Neural cell (in vitro differentiated cells): ENCODE data around the gene CCNQ. TPM values are rescaled to one million over a fixed set of nuclear protein-coding genes. Genes with fewer than 3 reads are reported as not detected.

Source experiments
- H2AFZ ChIP-seq: fragments of 200-600, 300-800 bp; sonication (generic), shearing (Covaris generic); 2 replicates; pipeline ENCODE4 v1.6.0; 2014; ENCODE audit warnings: low read depth, mild to moderate bottlenecking, antibody characterized with exemption, low read length, moderate library complexity
- H3F3A ChIP-seq: fragments of 200-600 bp; shearing (Covaris generic); 2 replicates; pipeline ENCODE4 v1.6.1; 2016; ENCODE audit warnings: mild to moderate bottlenecking, moderate library complexity, mixed read lengths, antibody characterized with exemption, low read length; ENCODE audit not compliant: insufficient read depth, poor library complexity, severe bottlenecking
- H3K27ac ChIP-seq: fragments of 200-600, 300-800 bp; sonication (generic), shearing (Covaris generic); 2 replicates; pipeline ENCODE4 v1.5.1; 2014; ENCODE audit warnings: mild to moderate bottlenecking, low read length, moderate library complexity
- H3K27me3 ChIP-seq: fragments of 300-800, 200-600 bp; sonication (generic), shearing (Covaris generic); 2 replicates; pipeline ENCODE4 v1.6.0; 2014; ENCODE audit warnings: mild to moderate bottlenecking, low read depth, low read length, moderate library complexity; ENCODE audit not compliant: insufficient read depth
- H3K36me3 ChIP-seq: fragments of 300-800, 200-600 bp; sonication (generic), shearing (Covaris generic); 2 replicates; pipeline ENCODE4 v1.5.1; 2014; ENCODE audit warnings: mild to moderate bottlenecking, antibody characterized with exemption, low read length, moderate library complexity; ENCODE audit not compliant: insufficient read depth
- H3K4me2 ChIP-seq: fragments of 300-800, 200-600 bp; sonication (generic), shearing (Covaris generic); 2 replicates; pipeline ENCODE4 v1.6.0; 2014; ENCODE audit warnings: mild to moderate bottlenecking, low read length
- H3K4me3 ChIP-seq: fragments of 300-800, 200-600 bp; sonication (generic), shearing (Covaris generic); 2 replicates; pipeline ENCODE4 v1.5.1; 2014; ENCODE audit warnings: mild to moderate bottlenecking, low read length, moderate library complexity
- H3K79me2 ChIP-seq: fragments of 200-600 bp; shearing (Covaris generic); replicated peaks from 2 replicates; pipeline ENCODE4 v1.6.0; 2014; ENCODE audit warnings: mild to moderate bottlenecking, low read length, moderate library complexity; ENCODE audit not compliant: insufficient read depth
- H3K9ac ChIP-seq: fragments of 300-800, 200-600 bp; sonication (generic), shearing (Covaris generic); 2 replicates; pipeline ENCODE4 v1.6.1; 2016; ENCODE audit warnings: mild to moderate bottlenecking, low read length, mixed read lengths
- H3K9me2 ChIP-seq: fragments of 200-600 bp; shearing (Covaris generic); 2 replicates; pipeline ENCODE4 v1.6.1; 2016; ENCODE audit warnings: mild to moderate bottlenecking, low read length, mixed read lengths; ENCODE audit not compliant: insufficient read depth
- H3K9me3 ChIP-seq: fragments of 200-600, 300-800 bp; sonication (generic), shearing (Covaris generic); 2 replicates; pipeline ENCODE4 v1.6.1; 2016; ENCODE audit warnings: mild to moderate bottlenecking, mixed run types, low read length, moderate library complexity, mixed read lengths
- H4K20me1 ChIP-seq: fragments of 200-600 bp; shearing (Covaris generic); 2 replicates; pipeline ENCODE4 v1.6.1; 2016; ENCODE audit warnings: mild to moderate bottlenecking, mixed run types; ENCODE audit not compliant: insufficient read depth
- CTCF ChIP-seq: fragments of 450-650 bp; IDR thresholded peaks from 2 replicates; pipeline ENCODE4 v1.5.1; 2014; ENCODE audit warnings: antibody characterized with exemption, mild to moderate bottlenecking, moderate library complexity; ENCODE audit not compliant: poor library complexity, severe bottlenecking
- EP300 ChIP-seq: fragments of 450-650 bp; conservative IDR thresholded peaks from 2 replicates; pipeline ENCODE4 v1.6.1; 2014; ENCODE audit warnings: antibody characterized with exemption, mild to moderate bottlenecking, moderate library complexity; ENCODE audit not compliant: poor library complexity, severe bottlenecking
- EZH2 ChIP-seq: fragments of 200-600, 300-800 bp; shearing (Covaris generic), sonication (generic); IDR thresholded peaks from 2 replicates; pipeline ENCODE4 v1.6.1; 2014; ENCODE audit warnings: antibody characterized with exemption, low read length, borderline replicate concordance, mild to moderate bottlenecking; ENCODE audit not compliant: insufficient read depth, poor library complexity, severe bottlenecking
- MXI1 ChIP-seq: fragments of 450-650 bp; conservative IDR thresholded peaks from 2 replicates; pipeline ENCODE4 v1.6.1; 2014; ENCODE audit warnings: antibody characterized with exemption, mild to moderate bottlenecking; ENCODE audit not compliant: poor library complexity, severe bottlenecking
- POLR2AphosphoS5 ChIP-seq: IDR thresholded peaks from 2 replicates; pipeline ENCODE4 v1.6.1; 2012
- RAD21 ChIP-seq: fragments of 450-650 bp; conservative IDR thresholded peaks from 2 replicates; pipeline ENCODE4 v1.6.1; 2014; ENCODE audit warnings: antibody characterized with exemption, mild to moderate bottlenecking, moderate library complexity
- REST ChIP-seq: IDR thresholded peaks from 2 replicates; pipeline ENCODE4 v1.6.1; 2012; ENCODE audit warnings: borderline replicate concordance
- SMC3 ChIP-seq: fragments of 450-650 bp; conservative IDR thresholded peaks from 2 replicates; pipeline ENCODE4 v1.6.1; 2014; ENCODE audit warnings: antibody characterized with exemption, mild to moderate bottlenecking, moderate library complexity; ENCODE audit not compliant: poor library complexity
- TAF1 ChIP-seq: IDR thresholded peaks from 2 replicates; pipeline ENCODE4 v1.6.1; 2012; ENCODE audit warnings: low read depth
- polyA plus RNA-seq: library from polyadenylated mRNA; depleted of rRNA; stranded (reverse); fragments of >200 nt; gene quantifications from 2 replicates; pipeline ENCODE4 v1.2.3, GENCODE V29; 2014

The CCNQ gene
- polyA plus RNA-seq, 1 donor from 2014 or later, result 61.2 TPM

GRCh38 chrX:153539171-153539978 is 59.6 kb downstream of the CCNQ start:
- H3K27ac ChIP-seq, result no peak overlapping the region
- H3K9me3 ChIP-seq, result no peaks in the 10 kb centered on the region
- no peak overlapping the region for H3K4me3 ChIP-seq
- no peak for TF ChIP-seq TAF1
- TF ChIP-seq POLR2AphosphoS5, result no peak
- peak; percentile 61 for TF ChIP-seq RAD21
- peak; percentile 71 for TF ChIP-seq SMC3
- no peak for TF ChIP-seq EP300
- no peak for TF ChIP-seq MXI1
- peak; percentile 70 for TF ChIP-seq CTCF
- no peaks in the 10 kb centered on the region for H3F3A ChIP-seq
- no peak overlapping the region for H3K9ac ChIP-seq
- H3K27me3 ChIP-seq, result no peaks in the 10 kb centered on the region
- no peak overlapping the region for H2AFZ ChIP-seq
- H4K20me1 ChIP-seq, result no peaks in the 10 kb centered on the region
- no peaks in the 10 kb centered on the region for H3K79me2 ChIP-seq
- no peaks in the 10 kb centered on the region for H3K36me3 ChIP-seq
- no peak overlapping the region for H3K4me2 ChIP-seq
- H3K9me2 ChIP-seq, result no peaks in the 10 kb centered on the region

GRCh38 chrX:153538424-153538823 is 60.5 kb downstream of the CCNQ start:
- no peaks in the 10 kb centered on the region for H3K27me3 ChIP-seq
- H3K36me3 ChIP-seq, result no peaks in the 10 kb centered on the region
- no peak overlapping the region for H3K4me3 ChIP-seq
- H4K20me1 ChIP-seq, result no peaks in the 10 kb centered on the region
- H3F3A ChIP-seq, result no peaks in the 10 kb centered on the region
- no peaks in the 10 kb centered on the region for H3K9me3 ChIP-seq
- no peak overlapping the region for H3K9ac ChIP-seq
- no peaks in the 10 kb centered on the region for H3K79me2 ChIP-seq
- H3K4me2 ChIP-seq, result no peak overlapping the region
- no peaks in the 10 kb centered on the region for H3K9me2 ChIP-seq
- no peak overlapping the region for H2AFZ ChIP-seq
- no peak overlapping the region for H3K27ac ChIP-seq
- no peak for TF ChIP-seq RAD21
- TF ChIP-seq MXI1, result no peak
- TF ChIP-seq REST, result no peak
- TF ChIP-seq EP300, result no peak
- no peak for TF ChIP-seq TAF1
- TF ChIP-seq EZH2, result no peak
- no peak for TF ChIP-seq CTCF
- TF ChIP-seq SMC3, result no peak
- TF ChIP-seq POLR2AphosphoS5, result no peak

Other genes starting within 250 kb of the CCNQ start
- gene PNMA6E, start 197.8 kb downstream of the CCNQ start, polyA plus RNA-seq, result not detected in 2 replicates
- 0.06 TPM in 1 of 2 replicates, not detected in the other for gene ZFP92, start 187.7 kb downstream of the CCNQ start, polyA plus RNA-seq
- gene TREX2, start 153.1 kb downstream of the CCNQ start, polyA plus RNA-seq, result not detected in 2 replicates
- 27.7 and 32.5 TPM in 2 replicates for gene HAUS7, start 128.6 kb downstream of the CCNQ start, polyA plus RNA-seq
- not detected in 2 replicates for gene BGN, start 104.2 kb downstream of the CCNQ start, polyA plus RNA-seq
- gene ATP2B3, start 81.5 kb downstream of the CCNQ start, polyA plus RNA-seq, result 4.4 and 5.3 TPM in 2 replicates
- 0.94 and 3.2 TPM in 2 replicates for gene DUSP9, start 48.1 kb upstream of the CCNQ start, polyA plus RNA-seq
- gene PNCK, start 74.7 kb upstream of the CCNQ start, polyA plus RNA-seq, result 9.5 and 15.0 TPM in 2 replicates
- gene SLC6A8, start 88.8 kb upstream of the CCNQ start, polyA plus RNA-seq, result 36.4 and 62.4 TPM in 2 replicates
- gene BCAP31, start 125.2 kb upstream of the CCNQ start, polyA plus RNA-seq, result 154 and 182 TPM in 2 replicates
- 3.2 and 3.6 TPM in 2 replicates for gene ABCD1, start 125.7 kb upstream of the CCNQ start, polyA plus RNA-seq
- 0.48 and 0.76 TPM in 2 replicates for gene PLXNB3, start 165.1 kb upstream of the CCNQ start, polyA plus RNA-seq
- not detected in 2 replicates for gene SRPK3, start 181.9 kb upstream of the CCNQ start, polyA plus RNA-seq
- gene IDH3G, start 195.2 kb upstream of the CCNQ start, polyA plus RNA-seq, result 64.7 and 72.7 TPM in 2 replicates
- gene SSR4, start 195.5 kb upstream of the CCNQ start, polyA plus RNA-seq, result 186 and 192 TPM in 2 replicates
- gene PDZD4, start 231.4 kb upstream of the CCNQ start, polyA plus RNA-seq, result 343 and 389 TPM in 2 replicates